Right cardiac atrium (tissue), 5 donors: ENCODE data around the gene ASTN2. TPM values are rescaled to one million over a fixed set of nuclear protein-coding genes. Genes with fewer than 3 reads are reported as not detected.
A peak's percentile ranks its signal among the peaks of the same experiment; 100 is the strongest.

Source experiments
- ATAC-seq, 2 donors: fragments of 200-7000 bp; cut with Tn5 transposase; one replicate each; pipeline versions ENCODE4 v1.8.0 to v1.9.1; 2020; ENCODE audit warnings: moderate library complexity in 2 of 2, mild to moderate bottlenecking in 1 of 2
- DNase-seq, 3 donors: peaks; one replicate each; pipeline ENCODE4 v3.0.0-alpha.2; 2020
- H3K27ac ChIP-seq: one replicate; pipeline ENCODE4 v1.5.1; 2013; ENCODE audit warnings: mild to moderate bottlenecking, low read length, control low read depth, moderate library complexity
- H3K27me3 ChIP-seq: one replicate; pipeline ENCODE4 v1.6.1; 2013; ENCODE audit not compliant: control insufficient read depth, insufficient read depth
- H3K4me1 ChIP-seq: one replicate; pipeline ENCODE4 v1.6.1; 2013; ENCODE audit warnings: low read length; ENCODE audit not compliant: control insufficient read depth, insufficient read depth
- H3K4me3 ChIP-seq: one replicate; pipeline ENCODE4 v1.5.1; 2013; ENCODE audit warnings: low read length, control low read depth
- H3K9me3 ChIP-seq: one replicate; pipeline ENCODE4 v1.6.1; 2013; ENCODE audit warnings: low read length; ENCODE audit not compliant: control insufficient read depth
- WGBS: extraction: QIAGEN DNeasy Blood & Tissue Kit; methylation state at CpG from one replicate; pipeline ENCODE4 v1.1.7; 2013; 5-methylcytosine and 5-hydroxymethylcytosine counted together
- intact Hi-C, 4 donors: fragments of 100-400 bp; cut with DNase I; formaldehyde crosslinking; loops; one replicate each; pipeline versions ENCODE4 v1.11.0 to v1.14.0; 2022 to 2023
- polyA plus RNA-seq: library from polyadenylated mRNA; stranded (reverse); fragments of 200-250 nt; gene quantifications from one replicate; pipeline ENCODE4 v1.2.3, GENCODE V29; 2013
- total RNA-seq, 4 donors: library from RNA; stranded (reverse); fragmentation: NEBNext Ultra II Directional; extraction: Animal tissue kit (Norgen Biotek cat#: 25700); gene quantifications; one replicate each; pipeline ENCODE4 v1.2.1, GENCODE V29; 2021
- donor health status: healthy with polysubstance abuse.
- donor health status: DM: no; HTN: yes; CAD: no.
- donor health status: DM: no; HTN: no; CAD: no.
- donor health status: DM: no; HTN: yes; CAD: no; lungs with severe emphysema.
- donor health status: DM: yes; HTN: yes; CAD: no.

ASTN2 gene
- total and polyA plus RNA-seq, 5 donors, result 18.1 to 79.3 (median 59.8) TPM

DNA sequence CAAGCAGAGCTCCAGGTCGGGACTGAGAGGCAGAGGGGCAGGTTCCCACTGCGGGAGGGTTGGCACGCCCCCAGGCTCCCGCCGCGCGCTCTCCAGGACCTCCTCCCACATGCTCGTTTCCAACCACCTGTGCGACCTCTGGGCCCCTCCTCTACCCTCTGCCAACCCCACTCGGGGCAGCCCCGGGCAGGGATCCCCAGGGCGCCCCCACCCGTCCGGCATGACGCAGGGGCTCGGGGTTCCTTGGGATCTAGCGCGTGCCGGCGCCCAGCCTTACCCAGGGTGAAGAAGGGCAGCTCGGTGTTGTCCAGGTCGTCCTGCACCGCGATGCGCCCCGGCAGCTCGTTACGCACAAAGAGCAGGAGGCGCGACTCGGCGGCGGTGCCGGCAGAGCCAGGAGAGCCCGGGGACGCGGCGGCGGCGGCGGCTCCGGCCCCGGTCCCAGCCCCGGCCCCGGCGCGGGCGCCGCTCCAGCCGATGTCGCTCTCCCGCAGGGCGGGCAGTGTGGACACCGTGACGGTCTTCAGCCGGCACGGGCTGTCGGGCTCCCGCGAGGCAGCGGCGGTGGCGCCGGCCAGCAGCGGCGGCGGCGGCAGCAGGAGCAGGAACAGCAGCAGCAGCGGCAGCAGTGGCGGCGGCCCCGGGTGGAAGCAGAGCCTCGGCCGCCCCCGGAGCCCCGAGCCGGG lies 494 bp downstream of the ASTN2 start:
- Histone ChIP-seq H3K27ac (no peak overlapping the region), H3K27me3 (no peaks in the 10 kb centered on the region), H3K4me1 (no peaks in the 10 kb centered on the region), H3K4me3 (peak overlapping the region; percentile 50), H3K9me3 (no peaks in the 10 kb centered on the region)
- WGBS, result 1% methylated on average over 77 of the region's 77 CpGs
- peak; percentile 30 to 67 (median 48) for DNase-seq
- ATAC-seq, result peak; percentile 46 to 49
- intact Hi-C loops, result loop anchor here in 1 of 4 donors (10.0 kb wide), 1 partner anchor 150 kb away; no protein-coding TSS in a partner anchor

DNA sequence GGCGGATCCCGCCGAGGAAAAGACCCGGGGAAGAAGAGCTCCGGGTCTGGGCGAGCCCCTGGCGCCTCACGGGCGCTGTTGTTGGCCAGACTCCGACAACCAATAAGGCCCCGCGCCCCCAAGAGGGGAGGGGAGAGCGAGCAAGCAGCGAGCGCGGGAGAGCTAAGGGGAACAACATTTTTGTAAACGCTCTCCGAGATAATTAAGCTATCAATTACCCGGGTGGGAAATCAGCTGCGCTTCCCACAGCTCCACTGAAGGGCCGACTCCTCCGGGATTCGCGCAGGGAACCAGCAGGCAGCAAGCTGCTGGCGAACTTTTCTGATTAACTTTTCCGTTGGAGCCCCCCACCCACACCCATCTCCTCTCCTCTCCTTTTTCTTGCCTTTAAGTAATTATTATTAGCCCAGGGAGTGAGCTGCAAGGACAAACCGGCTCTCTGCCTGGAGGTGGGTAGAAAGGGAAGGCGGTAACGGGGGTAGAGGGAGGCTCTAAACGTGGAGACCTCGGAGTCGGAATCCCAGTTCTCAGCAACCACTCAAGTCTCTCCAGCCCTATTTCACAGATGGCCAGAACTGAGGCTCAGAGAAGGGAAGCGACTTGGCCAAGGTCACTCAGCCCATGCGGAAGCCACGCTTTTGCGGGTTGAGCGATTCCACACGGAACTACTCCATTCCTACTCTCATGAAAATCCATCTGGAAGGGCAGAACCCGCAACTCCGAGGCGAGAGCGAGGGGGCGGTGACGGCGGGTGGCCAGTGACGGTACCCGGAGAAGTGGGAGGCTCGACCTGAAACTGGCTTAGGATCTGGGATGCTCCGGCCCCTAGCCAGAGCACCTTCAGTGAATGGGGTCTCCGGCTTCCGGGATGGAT lies 1.3 kb downstream of the ASTN2 start:
- WGBS, result 1% methylated on average over 51 of the region's 51 CpGs
- Histone ChIP-seq H3K4me1 (no peaks in the 10 kb centered on the region), H3K4me3 (peak overlapping the region; percentile 50), H3K27me3 (no peaks in the 10 kb centered on the region), H3K27ac (no peak overlapping the region), H3K9me3 (no peaks in the 10 kb centered on the region)
- ATAC-seq (peak in 1 of 2 donors; percentile 26), DNase-seq (peak in 2 of 3 donors; percentile 66 to 70)
- intact Hi-C loops, result loop anchor here in 1 of 4 donors (10.0 kb wide), 1 partner anchor 149 kb away; no protein-coding TSS in a partner anchor

- intact Hi-C loops, result loop anchor here in 1 of 4 donors (10.0 kb wide), 1 partner anchor 148 kb away; no protein-coding TSS in a partner anchor
- Histone ChIP-seq H3K9me3 (no peaks in the 10 kb centered on the region), H3K4me3 (peak overlapping the region; percentile 50), H3K27me3 (no peaks in the 10 kb centered on the region), H3K27ac (no peak overlapping the region), H3K4me1 (no peaks in the 10 kb centered on the region)
- peak in 2 of 3 donors; percentile 39 to 41 for DNase-seq
- peak in 1 of 2 donors; percentile 3 for ATAC-seq
- WGBS, result 13% methylated on average over 24 of the region's 24 CpGs
These were observed 2.0 kb downstream of the ASTN2 start for GRCh38 chr9:117412841-117413240.

GRCh38 chr9:117412006-117412715 lies 2.7 kb downstream of the ASTN2 start:
- ATAC-seq, result no peak
- Histone ChIP-seq H3K4me3 (no peak overlapping the region), H3K27me3 (no peaks in the 10 kb centered on the region), H3K9me3 (no peaks in the 10 kb centered on the region), H3K4me1 (no peaks in the 10 kb centered on the region), H3K27ac (no peak overlapping the region)
- intact Hi-C loops, result loop anchor here in 1 of 4 donors (10.0 kb wide), 1 partner anchor 147 kb away; no protein-coding TSS in a partner anchor
- DNase-seq, result peak in 1 of 3 donors; percentile 47
- 30% methylated on average over 17 of the region's 17 CpGs for WGBS

DNA sequence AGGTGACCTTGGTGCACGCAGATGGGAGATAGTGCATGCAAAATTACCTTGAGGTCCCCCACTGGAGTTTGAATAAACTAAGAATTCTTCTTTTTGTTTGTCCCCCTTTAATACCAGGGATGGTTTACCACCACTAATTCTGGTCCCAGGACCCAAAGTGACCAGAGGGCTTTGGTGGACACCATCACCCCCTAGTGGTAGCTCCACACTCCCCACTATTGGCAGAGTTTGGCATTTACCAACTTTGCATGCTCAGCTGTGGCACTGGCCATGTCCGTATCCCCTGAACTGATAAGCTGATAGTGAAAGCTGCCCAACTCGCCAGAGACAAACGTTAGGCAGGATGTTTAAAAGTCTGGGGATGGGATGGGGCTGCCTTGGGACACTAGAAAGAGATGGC lies 3.3 kb downstream of the ASTN2 start:
- H3K27ac ChIP-seq, result no peak overlapping the region
- ATAC-seq, result peak; percentile 34 to 49
- H3K9me3 ChIP-seq, result no peaks in the 10 kb centered on the region
- intact Hi-C loops, result loop anchor here in 1 of 4 donors (10.0 kb wide), 1 partner anchor 147 kb away; no protein-coding TSS in a partner anchor
- H3K4me3 ChIP-seq, result no peak overlapping the region
- H3K4me1 ChIP-seq, result no peaks in the 10 kb centered on the region
- DNase-seq, result peak in 2 of 3 donors; percentile 55 to 57
- WGBS, result 12% methylated on average over 4 of the region's 4 CpGs
- H3K27me3 ChIP-seq, result no peaks in the 10 kb centered on the region

DNA sequence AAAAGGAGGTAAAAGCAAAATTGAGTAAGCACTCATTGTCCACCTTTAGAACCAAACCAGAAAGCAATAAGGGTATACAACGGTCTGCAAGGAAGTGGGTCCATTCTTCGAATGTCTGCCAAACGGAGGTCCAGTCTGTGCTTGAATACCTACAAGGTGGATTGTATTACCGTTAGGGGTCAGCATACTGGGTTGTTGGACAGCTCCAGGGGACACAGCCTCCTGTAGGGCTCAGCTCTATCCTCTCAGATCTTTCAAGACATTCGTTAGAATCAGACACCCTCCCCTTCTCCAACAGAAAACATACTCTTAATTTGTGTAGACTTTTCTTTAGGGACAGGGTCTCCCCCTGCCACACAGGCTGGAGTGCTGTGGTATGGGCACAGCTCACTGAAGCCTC lies 5.5 kb downstream of the ASTN2 start:
- intact Hi-C loops, result loop anchor here in 1 of 4 donors (10.0 kb wide), 2 partner anchors 165 to 335 kb away; no protein-coding TSS in a partner anchor
- DNase-seq (no peak), ATAC-seq (no peak)
- Histone ChIP-seq H3K27me3 (no peaks in the 10 kb centered on the region), H3K27ac (no peak overlapping the region), H3K4me3 (no peak overlapping the region), H3K9me3 (no peaks in the 10 kb centered on the region), H3K4me1 (no peaks in the 10 kb centered on the region)
- WGBS, result 65% methylated on average over 5 of the region's 5 CpGs

- Histone ChIP-seq H3K9me3 (no peaks in the 10 kb centered on the region), H3K4me3 (no peak overlapping the region), H3K27ac (no peak overlapping the region), H3K4me1 (no peaks in the 10 kb centered on the region), H3K27me3 (no peaks in the 10 kb centered on the region)
- ATAC-seq (no peak), DNase-seq (no peak)
- WGBS, result 20% methylated on average over 2 of the region's 2 CpGs
- intact Hi-C loops, result loop anchor here in 1 of 4 donors (10.0 kb wide), 2 partner anchors 163 to 333 kb away; no protein-coding TSS in a partner anchor
These were observed 7.3 kb downstream of the ASTN2 start for GRCh38 chr9:117407436-117408022.

DNA sequence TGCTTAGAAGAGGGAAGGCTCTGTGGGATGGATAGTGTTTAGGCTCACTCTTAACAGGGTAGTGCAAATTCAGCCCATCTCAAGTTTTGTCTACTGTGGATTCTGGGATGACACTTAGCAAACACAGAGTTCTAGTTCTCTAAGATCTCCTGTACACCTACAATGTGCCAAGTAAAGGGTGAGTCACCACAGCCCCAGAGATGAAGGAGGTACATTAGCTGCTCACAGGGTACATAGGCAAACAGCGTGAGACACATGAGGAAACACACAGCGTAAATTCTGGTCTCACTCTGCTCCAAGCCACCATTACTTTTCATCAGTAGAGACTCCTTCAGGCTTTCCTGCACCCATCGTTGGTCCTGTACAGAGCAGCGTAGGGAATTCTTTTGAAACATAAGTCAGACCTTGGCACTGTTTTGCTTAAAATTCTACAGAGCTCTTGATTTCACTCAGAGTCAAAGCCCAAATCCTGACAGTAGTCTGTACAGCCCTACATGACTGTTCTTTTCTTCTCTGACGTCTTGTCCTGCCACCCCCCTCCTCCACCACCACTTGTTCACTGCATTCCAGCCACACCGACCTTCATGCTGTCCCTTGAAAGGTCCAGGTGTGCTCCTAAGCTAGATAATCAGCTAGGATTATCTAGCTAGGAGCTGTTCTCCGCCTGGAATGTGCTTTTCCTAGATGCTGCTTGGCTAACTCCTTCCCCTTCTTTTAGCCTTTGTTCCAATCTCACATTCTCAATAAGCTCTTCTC lies 8.7 kb downstream of the ASTN2 start:
- ATAC-seq (no peak), DNase-seq (no peak)
- 70% methylated on average over 7 of the region's 7 CpGs for WGBS
- Histone ChIP-seq H3K4me3 (no peak overlapping the region), H3K9me3 (no peaks in the 10 kb centered on the region), H3K4me1 (no peaks in the 10 kb centered on the region), H3K27ac (no peak overlapping the region), H3K27me3 (no peaks in the 10 kb centered on the region)
- intact Hi-C loops, result loop anchor here in 1 of 4 donors (10.0 kb wide), 2 partner anchors 161 to 331 kb away; no protein-coding TSS in a partner anchor

GRCh38 chr9:117403848-117404247 lies 11.0 kb downstream of the ASTN2 start:
- no peak for ATAC-seq
- WGBS, result 78% methylated on average over 2 of the region's 2 CpGs
- DNase-seq, result no peak
- Histone ChIP-seq H3K4me1 (peaks cover 1% of the 10 kb centered on the region), H3K27ac (no peak overlapping the region), H3K4me3 (no peak overlapping the region), H3K27me3 (no peaks in the 10 kb centered on the region), H3K9me3 (no peaks in the 10 kb centered on the region)
- intact Hi-C loops, result loop anchor here in 1 of 4 donors (10.0 kb wide), 2 partner anchors 159 to 329 kb away; no protein-coding TSS in a partner anchor
